HG03139 (cell line): ENCODE data around the gene HMGA1.
"Not testable (repeated sequence)": the region's sequence is repeated elsewhere in the genome, so short reads cannot be mapped to it uniquely, and the experiment has no call there.

Experiments used
- ATAC-seq: cut with Tn5 transposase; IDR thresholded peaks from one replicate; pipeline ENCODE4 v1.9.1; 2021; ENCODE audit not compliant: unreplicated experiment

Gene HMGA1

DNA sequence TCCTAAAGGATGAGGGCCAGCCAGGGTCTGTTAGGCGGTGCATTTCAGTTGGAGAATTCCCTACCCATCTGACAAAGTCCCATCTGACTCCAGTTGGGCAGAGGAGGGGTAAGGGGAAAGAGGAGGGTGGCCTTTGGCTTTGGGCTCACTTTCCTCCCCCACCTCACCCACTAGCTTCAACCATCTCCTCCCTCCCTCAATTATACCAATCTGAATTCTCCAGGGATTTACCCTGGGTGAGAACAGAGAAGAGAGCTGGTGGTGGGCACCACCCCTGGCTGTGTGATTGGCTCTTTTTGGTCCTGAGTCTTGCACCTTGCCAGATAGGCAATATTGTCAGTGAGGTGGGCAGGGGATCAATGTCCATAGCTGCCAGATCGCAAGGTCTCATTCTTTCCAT is 3.2 kb downstream of the HMGA1 start:
- no peak for ATAC-seq

DNA sequence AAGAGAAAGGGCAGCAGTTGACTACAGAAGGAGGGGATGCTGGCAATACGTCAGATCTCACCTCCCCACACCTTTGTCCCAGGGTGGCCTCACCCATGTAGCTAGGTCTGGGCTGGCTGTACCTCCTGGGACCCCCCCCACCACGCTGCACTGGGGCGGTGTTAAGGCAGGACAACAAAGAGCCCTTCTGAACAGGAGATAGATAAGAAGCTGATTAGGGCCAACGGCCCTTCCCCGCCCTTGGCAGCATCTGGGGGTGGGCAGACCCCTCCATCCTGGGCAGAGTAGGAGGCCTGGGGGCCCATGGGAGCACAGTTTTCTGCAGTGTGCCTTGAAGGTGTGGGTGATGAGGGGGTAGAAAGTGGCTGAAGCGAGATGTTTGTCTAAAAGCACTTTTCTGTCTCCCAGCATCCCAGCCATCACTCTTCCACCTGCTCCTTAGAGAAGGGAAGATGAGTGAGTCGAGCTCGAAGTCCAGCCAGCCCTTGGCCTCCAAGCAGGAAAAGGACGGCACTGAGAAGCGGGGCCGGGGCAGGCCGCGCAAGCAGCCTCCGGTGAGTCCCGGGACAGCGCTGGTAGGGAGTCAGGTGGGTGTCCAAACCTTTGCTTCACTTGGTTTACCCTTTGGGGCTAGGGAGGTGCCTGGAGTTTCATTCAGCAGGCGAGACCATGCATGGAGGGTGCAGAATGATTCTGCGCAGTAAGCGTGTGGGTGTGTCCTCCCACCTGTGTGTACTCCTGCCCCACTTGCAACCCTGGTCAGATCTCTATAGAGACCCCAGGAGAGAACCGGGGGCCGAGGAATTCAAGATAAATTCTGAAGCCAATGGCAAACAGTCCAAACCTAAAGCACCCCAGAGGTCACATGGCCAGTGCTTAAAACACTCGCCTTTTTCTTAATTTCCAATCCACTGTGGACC is 3.9 kb downstream of the HMGA1 start:
- ATAC-seq, result no peak

DNA sequence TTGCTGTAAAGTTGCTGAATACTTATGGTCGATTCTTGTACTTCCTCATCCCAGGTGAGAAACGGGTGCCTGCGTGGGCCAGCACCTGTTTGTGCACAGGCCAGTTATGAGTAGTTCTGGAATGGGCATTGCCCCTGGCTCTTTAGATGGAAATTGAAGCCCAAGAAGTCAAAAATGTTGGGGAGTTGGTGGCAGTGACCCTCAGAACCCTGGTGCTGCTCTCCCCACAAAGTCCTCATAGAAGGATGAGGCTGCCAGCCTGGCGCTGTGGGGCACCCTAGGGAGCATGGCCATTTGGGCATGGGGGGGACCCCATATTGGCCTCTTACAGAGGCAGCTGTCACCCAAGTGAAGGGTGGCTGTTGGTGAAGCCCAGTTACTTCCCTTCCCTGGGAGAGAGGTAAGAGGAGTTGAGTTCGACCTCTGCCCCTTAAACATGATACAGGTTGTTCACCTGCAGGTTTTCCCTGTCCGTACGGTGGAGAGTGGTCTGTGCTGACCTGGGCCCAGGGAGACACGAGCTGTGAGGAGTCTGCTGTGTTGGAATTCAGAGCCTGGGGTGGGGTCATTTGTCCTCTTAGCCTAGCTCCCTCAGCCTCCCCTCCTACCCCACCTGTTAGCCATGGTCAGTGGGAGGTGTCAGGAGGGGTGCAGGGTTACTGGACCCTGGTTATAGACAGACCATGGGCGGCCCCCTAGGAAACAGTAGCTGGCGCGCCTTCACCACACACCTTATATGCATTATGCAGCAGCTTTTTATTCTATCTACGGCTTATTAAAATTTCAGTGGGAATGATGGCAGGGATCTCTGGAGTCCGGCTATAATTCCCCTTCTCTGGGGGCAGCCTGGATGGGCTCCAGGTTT is 4.9 kb downstream of the HMGA1 start:
- no peak for ATAC-seq

DNA sequence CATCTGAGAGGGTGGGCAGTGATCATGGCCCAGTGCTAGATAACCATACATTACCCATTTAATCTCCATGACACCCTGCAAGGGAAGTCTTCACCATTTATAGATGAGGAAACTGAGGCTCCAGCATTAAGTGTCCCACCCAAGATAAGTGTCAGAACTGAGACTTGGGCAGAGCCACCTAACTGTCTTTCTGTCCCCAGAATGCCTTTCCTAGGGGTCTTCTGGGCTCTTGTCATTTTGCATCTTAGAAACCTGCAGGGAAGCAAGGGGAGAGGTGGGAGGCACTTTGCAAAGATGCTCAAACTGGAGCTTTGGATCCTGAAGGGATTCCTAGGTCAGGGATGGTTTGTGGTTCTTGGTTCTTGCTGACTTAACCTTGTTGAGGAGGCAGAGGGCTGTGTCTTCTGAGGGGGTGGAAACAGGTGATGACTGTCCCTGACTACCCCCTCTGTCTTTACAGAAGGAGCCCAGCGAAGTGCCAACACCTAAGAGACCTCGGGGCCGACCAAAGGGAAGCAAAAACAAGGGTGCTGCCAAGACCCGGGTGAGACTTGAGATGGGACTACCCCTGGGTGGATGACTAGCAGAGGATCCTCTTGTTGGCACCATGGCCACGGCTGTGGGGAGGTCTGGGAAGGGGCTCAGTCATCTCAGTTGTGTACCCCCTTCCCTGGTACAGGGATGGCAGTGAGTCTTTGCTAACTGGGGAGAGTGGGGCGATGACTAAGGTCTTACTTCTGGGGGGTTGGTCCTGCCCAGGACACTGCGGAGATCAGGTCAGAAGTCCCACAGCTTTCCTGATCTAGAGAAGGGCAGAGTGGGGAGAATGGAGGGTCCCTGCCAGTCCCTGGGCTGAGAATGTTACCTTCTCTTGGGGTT is 5.8 kb downstream of the HMGA1 start:
- ATAC-seq, result no peak

DNA sequence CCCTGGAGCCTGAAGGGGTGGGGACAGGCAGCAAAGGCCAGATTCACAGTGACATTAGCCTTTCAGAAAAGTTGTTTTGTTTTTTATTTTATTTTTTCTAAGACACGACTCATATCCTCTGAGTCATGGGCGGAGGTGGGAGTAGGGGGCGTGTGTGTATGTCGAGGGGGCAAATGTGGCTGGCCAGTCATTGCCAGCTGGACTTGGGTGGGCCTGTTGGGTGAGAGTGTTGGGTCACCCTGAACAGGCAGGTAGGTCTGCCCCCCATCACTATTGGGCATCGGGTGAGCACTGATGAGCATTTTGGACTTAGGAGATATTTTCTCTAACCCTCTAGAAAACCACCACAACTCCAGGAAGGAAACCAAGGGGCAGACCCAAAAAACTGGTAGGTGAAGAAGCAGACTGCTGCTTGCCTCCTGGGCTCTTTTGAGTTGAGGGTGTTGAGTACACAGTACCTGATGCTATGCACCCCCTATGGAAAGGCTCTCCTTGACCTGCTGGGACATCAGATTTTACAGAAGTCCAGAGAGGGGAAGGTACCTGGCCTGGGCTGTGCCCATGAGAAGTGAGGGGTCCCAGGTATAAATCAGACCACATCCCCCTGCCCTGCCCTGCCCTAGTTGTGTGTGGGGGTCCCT is 6.6 kb downstream of the HMGA1 start:
- no peak for ATAC-seq

DNA sequence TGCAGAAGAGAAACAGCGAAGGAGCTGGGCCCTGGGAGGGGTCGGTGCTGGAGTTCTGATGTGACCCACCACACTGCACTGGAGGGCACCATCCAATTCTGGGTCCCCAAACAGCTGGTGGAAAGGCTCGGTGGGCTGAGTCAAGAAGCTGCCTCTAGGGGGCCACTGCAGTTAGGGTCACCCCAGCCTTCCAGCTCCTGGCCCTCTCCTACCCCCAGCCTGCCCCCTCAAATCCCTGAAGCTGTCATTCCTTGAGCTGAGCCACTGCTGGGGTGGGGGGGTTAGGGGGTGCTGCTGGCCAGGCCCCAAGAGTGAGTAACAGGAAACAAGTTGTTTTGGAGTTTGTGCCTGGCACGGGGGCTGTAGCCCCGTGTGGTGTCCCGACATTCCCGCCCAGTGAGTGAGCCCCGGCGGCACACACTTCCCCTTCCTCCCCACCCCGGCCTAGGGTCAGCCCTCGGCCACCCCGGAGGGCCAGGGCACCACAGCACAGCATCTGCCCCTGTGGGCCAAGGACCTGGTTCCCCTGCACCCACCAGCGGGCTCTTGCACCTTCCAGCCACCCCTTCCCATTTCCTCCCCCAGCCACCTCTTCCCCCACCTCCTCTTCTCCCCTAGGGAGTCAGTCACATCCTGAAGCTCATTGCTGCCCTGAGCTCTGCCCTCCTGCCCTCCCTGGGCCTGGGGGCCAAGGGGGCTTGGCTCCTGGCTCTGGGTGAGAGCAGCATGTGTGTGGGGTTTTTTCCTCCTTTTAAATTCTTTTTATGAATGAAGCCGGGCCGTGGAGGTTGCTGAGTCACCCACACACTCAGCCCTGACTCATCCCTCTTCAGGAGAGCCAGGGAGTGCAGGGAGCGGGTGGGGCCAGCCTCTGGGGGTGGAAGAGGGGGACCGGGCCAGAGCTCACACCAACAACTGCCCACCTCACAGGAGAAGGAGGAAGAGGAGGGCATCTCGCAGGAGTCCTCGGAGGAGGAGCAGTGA is 7.5 kb downstream of the HMGA1 start:
- no peak for ATAC-seq

DNA sequence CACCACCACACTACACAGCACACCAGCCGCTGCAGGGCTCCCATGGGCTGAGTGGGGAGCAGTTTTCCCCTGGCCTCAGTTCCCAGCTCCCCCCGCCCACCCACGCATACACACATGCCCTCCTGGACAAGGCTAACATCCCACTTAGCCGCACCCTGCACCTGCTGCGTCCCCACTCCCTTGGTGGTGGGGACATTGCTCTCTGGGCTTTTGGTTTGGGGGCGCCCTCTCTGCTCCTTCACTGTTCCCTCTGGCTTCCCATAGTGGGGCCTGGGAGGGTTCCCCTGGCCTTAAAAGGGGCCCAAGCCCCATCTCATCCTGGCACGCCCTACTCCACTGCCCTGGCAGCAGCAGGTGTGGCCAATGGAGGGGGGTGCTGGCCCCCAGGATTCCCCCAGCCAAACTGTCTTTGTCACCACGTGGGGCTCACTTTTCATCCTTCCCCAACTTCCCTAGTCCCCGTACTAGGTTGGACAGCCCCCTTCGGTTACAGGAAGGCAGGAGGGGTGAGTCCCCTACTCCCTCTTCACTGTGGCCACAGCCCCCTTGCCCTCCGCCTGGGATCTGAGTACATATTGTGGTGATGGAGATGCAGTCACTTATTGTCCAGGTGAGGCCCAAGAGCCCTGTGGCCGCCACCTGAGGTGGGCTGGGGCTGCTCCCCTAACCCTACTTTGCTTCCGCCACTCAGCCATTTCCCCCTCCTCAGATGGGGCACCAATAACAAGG is 8.5 kb downstream of the HMGA1 start:
- not testable (repeated sequence) for ATAC-seq

DNA sequence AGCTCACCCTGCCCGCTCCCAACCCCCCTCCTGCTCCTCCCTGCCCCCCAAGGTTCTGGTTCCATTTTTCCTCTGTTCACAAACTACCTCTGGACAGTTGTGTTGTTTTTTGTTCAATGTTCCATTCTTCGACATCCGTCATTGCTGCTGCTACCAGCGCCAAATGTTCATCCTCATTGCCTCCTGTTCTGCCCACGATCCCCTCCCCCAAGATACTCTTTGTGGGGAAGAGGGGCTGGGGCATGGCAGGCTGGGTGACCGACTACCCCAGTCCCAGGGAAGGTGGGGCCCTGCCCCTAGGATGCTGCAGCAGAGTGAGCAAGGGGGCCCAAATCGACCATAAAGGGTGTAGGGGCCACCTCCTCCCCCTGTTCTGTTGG is 9.1 kb downstream of the HMGA1 start:
- ATAC-seq, result not testable (repeated sequence)

DNA sequence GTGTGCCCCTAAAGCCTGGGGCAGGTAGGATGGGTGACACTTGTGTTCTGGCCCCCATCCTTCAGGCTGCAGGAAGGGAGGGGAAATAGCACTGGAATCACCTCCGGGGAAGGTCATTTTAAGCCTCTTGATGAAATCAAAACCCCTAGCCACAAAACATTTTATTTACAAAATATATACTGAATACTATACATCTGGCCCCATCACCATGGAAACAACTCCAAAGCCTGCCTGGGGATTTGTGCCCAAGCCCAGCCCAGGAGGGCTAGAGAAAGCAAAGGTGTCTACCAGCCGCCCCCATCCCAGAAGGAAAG is 9.5 kb downstream of the HMGA1 start:
- ATAC-seq, result no peak

DNA sequence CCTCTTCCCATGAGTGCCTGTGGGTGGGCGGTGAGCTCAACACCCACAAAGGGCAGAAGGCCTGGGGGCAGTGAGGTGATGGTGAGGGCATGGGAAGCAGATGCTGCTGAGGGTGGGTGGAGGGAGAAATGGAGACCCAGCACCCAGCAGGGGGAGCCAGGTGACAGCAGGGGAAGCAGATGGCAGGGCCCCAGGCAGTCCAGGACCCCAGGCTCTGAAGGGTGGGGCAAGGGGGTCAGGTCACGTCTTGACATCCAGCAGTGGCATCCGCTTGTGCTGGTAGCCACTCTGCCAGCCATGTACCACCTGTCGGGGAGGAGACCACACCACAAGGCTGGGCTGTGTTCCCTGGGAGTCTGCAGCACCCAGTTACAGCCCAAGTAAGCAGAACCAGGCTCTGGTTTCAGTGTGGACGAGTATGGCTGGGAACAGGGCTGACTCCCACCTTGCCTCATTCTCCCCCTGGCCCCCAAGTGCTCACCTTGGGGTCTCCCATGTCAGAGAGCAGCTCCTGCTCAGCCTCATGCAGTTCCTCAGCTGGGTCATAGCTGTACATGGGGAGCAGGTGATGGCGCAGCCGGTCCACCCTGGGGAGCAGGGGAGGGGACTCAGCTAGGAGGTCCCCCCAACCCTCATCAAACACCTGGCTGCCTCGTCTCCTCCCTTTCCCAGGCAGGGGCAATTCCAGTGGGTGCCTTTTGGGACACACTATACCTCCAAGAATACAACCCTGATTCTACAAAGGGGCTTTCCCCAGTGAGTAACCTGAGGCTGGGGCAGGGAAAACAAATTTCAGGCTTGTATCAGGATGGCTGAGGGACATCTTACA is 10.1 kb downstream of the HMGA1 start:
- no peak for ATAC-seq

DNA sequence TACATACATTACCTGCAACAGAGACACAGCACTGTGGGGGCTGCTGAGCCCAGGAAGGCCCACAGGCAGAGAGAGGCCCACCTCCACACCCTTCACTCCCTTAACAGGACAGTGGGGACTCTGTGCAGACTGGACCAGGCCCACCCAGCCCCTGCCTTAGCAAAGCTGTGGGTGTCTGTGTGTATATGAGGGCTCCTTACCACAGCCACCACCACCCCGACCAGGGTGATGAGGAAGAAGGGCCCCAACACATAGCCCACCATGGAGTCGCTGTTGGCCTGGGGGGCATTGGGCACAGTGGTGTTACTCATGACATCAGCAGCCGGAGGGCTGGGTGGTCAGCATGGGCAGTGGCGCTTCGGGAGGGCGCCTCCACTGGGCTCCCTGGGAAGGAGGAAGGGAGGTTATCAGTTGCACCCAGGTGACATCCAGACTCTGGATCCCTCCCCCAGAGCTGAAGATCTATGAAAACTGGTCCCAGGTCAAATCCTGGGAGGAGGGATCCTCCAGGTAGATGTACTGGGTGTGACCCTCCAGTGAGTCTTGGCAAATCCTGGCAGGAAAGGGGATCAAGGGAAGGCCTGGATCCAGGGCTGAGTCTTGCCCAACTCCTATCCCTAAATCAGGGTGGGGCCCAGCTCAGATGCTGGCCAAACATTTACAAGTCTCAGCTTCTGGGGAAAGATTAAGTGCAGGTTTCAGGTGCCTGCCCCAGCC is 11.0 kb downstream of the HMGA1 start:
- ATAC-seq, result no peak

DNA sequence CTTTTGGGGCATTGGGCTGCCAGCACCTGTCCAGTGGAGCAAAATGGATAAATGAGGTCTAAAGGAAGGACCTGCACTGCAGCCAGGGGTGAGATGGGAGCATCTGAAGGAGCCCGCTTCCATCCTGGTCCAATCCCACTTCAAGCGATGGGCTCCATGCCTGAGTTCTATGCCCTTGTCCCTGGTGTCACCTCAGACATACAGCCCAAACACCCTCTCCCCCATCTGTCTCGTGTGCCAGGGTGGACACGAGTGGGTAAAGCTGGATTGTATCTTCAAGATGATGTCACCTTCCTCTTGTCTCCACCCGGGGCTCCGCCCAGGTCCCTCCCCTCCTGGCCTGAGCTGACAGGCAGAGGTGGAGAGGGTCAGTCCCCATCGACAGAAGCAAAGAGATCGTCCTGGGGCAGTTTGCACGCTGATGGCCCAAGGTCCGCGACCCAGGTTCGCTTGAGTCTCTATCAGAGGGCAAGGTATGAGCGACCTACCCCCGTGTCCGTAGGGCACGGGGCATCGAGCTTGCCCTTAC is 11.6 kb downstream of the HMGA1 start:
- ATAC-seq, result no peak

DNA sequence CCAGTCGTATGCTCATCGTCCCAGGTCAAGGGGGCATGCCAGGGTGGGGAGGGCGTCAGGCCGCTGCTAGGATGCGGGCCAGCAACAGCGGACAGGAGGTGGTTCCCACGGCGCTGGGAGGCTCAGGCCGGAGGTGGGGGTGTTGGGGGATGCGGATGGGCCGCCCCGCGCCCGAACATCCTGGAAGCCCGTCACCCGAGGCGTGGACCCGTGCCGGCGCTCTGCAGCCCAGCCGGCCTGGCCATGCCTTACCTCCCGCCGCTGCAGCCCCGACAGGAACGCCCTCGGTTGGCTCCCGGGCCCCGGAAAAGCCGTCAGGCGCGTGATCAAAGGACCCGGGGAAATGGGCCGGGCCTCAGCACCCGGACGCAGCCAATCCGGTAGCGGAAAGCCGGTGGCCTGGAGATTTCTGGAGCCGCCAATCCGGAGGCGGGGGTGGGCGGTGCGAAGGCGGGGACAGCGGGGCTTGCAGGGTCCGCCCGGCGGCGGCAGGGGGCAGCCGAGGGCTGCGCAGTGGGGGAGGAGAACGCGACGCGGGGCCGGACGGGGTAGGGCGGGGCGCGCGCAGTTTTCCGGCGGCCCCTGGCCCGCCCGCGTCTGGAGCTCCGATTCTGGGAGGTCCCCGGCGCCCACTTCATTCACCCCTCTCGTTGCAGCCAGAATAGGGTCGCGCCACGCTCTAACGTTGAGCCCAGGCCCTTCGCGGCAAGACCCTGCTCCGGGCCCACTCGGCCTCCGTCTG is 12.2 kb downstream of the HMGA1 start, which contains the start of gene SMIM29:
Gene SMIM29, minus strand, starts transcription at position 280 of the 742 bp plus-strand sequence. CDS start 1,215 bp downstream, outside the sequence.
- ATAC-seq, result peak; percentile 69

DNA sequence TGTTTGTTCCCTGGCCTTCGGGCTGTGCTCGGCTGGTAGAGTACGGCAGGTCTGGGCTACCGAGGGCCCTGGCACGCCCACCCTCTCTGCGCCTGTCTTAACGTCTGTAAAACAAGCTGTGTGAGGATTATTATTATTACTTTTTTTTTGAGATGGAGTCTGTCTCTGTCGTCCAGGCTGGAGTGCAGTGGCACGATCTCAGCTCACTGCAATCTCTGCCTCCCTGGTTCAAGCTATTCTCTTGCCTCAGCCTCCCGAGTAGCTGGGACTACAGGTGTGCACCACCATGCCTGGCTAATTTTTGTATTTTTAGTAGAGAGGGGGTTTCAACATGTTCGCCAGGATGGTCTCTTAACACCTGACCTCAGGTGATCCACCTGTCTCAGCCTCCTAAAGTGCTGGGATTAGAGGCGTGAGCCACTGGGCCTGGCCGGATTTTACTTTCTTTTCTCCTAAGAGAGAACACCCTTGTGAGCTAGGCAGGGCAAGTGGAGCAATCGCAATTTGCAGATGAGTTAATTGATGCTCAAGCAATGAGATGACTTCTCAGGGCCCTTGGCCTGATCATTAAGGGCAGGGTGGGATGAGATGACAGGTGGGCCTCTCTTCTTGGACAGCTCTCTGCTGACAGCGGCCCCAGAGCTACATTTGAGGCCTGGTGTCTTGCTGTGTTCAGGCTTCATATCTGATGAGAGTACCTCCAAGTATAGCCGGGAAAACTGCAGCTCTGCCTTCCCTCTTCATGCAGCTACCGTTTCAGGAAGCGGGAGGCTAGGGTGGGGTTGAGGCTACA is 13.0 kb downstream of the HMGA1 start:
- peak; percentile 14 for ATAC-seq

DNA sequence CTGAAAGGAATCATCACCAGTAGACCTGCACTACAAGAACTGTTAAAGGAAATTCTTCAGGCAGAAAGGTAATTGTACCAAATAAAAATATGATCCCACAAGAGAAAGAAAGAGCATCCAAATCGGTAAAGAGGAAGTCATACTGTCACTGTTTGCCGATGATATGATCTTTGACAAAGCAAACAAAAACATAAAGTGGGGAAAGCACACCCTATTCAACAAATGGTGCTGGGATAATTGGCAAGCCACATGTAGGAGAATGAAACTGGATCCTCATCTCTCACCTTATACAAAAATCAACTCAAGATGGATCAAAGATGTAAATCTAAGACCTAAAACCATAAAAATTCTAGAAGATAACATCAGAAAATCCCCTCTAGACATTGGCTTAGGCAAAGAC is 15.7 kb downstream of the HMGA1 start:
- not testable (repeated sequence) for ATAC-seq
